LHCN-M2 (cell line): ENCODE measurements around the gene ZNF74. TPM values are rescaled to one million over a fixed set of nuclear protein-coding genes. Genes with fewer than 3 reads are reported as not detected.

Experiments
- DNase-seq: peaks from one replicate; pipeline ENCODE4 v3.0.0-alpha.2; 2012; ENCODE audit warnings: low read depth
- total RNA-seq: library from RNA; depleted of rRNA; stranded (reverse); fragments of >200 nt; gene quantifications from 2 replicates; pipeline ENCODE4 v1.2.3, GENCODE V29; 2014

Gene ZNF74
- total RNA-seq, 1 experiment from 2014 or later = 9.8 TPM

DNA sequence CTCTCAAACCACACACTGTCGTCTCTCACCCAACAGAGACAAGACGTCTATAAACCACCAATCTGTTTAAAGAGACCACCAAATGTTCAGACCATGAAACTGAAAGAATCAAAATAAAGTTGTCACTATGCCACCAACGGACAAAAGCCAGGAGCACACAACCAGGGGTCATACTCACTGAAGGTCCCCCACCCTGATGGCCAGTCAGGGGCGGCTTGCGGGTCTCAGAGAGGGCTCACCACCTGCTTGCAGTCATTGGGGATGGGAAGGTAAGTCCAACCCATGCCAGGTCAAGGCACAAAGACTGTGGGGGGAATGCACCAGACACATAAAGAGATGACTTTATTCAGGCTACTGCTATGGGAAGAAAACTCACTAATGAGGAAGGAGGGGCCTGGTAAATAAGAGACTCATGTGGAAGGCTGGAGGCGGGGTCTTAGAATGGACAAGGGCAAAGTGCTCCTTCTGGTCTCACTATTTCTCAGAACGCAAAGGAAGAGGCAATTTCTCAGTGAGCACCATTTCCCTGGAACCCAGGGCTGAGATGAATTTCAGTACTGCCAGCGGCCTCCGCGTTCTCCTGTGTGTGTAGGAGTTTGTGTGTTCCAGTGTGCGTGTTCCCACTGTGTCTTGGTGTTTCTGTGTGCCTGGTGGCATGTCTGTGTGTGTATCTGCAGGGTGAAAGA lies 26.3 kb downstream of the ZNF74 start:
- DNase-seq = no peak

GRCh38 chr22:20421507-20421874 lies 27.5 kb downstream of the ZNF74 start:
- DNase-seq = no peak

DNA sequence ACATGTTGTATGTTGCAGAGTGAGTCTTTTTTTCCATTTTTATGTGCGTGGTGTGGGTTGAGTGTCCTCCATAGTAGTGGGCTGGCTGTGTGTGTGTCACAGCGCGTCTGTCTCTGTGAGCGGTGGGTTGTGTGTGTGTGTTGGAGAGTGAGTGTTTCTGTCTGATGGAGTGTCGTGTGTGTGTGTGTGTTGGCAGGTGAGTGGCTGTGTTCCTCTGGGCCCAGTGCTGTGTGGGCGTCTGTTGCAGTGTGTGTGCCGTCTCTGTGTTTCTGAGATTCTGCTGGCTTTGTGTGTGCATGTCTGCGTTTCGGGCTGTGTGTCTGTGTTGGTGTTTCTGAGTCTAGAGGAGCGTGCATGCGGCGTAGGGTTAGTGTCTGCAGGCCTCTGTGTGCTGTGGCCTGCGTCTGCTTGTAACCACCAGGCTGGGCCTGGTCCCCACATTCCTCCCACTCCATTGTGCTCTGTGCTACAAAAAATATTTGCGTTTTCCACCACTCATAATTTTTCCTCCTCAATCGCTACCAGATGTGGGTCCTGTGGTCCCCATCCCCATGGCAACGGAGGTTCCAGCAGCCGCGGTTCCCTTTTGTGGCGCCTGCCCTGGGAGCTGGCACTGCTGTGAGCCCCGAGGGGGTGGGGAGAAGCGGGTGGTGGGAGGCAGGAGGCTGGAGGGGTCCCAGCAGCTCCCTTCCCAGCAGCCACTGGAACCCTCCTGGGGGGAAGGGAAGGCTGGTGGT lies 28.5 kb downstream of the ZNF74 start:
- no peak for DNase-seq

DNA sequence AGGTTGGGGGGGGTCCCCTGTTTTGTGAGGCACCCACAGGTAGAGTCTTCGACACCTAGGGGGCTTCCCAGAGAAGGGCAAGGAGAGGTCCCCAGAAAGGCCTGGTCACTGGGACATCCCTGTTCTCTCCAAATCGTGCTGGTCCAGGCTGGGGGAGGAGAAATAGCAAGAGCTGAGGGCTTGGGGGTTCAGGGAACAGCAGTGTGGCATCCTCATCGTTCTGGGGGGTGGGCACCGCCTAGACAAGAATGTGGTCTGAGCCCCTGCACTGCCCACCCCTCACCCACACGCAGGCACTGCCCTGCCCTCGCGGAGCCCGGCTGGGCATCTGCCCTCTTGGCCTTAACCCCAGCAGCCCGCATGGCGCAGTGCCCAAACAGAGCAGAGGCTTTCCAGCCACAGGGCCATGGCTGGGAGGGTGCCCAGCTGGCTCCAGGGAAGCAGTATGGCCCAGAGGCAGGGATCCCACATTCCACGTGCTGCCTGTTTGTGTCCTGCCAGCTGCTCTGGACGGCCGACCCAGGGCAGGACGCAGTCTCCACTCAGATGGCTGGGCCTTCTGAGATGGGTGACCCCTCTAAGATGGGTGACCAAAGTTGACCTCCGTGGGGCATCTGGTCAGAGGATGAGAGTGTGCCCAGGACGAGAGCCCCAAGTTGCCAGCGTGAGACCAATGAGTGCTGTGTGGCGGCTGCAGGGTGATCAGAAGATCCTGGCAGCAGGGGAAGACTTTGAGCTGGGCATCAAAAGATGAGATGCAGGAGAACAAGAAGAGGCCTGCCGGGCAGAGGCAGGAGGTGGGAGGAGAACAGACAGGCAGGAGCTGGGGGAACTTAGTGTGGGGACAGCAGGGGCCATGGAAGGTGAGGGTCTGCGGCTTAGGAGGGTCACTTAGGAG lies 29.3 kb downstream of the ZNF74 start:
- peak; percentile 18 for DNase-seq

DNA sequence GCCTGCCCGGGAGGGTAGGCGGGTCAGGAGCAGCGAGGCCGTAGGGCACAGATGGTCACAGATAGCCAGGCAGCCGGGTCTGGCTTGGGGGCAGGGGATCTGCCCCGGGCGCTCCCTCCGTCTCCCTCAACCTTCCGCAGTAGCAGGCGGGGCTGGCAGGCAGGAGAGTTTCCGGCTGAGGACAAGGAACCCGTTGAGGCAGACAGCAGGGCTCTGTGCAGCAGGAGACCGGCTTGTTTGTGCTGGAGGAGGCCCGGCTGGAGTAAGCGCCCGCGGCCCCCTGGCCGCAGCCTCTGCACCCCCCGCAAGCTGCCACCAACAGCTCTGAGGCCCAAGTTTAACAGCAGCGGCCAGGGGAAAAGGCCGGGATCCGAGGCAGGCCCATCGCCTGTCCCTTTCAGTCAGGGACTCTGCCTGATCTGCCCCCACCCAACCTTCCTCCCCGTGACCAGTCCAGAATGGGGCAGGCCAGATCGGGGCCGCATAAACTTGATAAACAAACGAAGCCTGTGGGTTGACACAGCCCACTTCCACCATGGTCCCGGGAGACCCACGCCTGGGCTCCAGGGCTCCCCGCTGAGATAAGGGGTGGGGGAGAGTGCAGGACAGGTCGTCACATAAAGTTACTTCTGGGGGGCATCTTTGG lies 30.1 kb downstream of the ZNF74 start:
- no peak for DNase-seq

DNA sequence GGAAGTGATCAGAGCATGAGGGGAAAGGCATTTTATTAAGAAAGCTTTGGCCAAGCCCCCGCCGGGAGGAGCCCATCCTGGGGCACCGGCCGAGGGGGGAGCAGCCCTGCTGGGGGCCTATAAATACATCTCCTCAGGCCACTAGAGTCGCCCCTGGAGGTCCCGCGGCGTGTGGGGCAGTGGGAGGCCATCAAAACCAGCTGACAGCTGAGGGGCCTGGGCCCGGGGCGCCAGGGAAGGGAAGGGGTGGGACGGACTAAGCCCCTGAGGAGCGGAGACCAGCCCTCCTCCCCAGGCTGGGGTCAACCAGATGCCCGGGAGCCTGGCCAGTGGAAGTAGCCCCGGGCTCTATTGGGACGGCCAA lies 30.6 kb downstream of the ZNF74 start:
- DNase-seq = no peak

DNA sequence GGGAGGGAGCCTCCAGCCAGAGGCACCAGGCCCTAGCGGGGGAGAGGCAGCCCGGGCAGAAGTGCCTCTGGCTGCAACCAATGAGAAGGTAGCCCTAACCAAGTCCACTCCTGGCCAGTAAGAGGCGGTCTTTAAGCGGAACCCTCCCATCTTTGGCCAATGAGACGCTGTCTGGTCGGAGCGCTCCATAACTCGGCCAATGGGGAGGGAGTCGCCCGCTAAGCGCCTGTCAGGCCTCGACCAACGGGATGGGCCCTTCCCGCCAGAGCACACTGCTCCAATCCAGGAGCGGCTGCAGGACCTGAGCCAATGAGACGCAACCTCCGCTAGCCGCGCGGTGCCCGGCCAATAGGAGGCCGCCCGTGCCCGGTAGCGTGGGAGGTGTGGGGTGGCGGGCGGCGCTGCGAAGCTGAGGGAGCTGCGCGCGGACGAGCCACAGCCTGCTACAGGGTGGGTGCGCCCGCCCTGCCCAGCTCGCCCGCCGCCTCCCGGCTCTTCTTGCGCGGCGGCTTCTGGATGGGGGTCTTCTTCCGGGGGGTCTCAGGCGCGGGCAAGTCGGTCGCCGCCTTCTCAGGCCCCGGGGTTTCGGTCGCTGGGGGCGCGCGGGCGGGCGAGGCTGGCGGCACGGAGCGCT lies 31.1 kb downstream of the ZNF74 start:
- DNase-seq = no peak

DNA sequence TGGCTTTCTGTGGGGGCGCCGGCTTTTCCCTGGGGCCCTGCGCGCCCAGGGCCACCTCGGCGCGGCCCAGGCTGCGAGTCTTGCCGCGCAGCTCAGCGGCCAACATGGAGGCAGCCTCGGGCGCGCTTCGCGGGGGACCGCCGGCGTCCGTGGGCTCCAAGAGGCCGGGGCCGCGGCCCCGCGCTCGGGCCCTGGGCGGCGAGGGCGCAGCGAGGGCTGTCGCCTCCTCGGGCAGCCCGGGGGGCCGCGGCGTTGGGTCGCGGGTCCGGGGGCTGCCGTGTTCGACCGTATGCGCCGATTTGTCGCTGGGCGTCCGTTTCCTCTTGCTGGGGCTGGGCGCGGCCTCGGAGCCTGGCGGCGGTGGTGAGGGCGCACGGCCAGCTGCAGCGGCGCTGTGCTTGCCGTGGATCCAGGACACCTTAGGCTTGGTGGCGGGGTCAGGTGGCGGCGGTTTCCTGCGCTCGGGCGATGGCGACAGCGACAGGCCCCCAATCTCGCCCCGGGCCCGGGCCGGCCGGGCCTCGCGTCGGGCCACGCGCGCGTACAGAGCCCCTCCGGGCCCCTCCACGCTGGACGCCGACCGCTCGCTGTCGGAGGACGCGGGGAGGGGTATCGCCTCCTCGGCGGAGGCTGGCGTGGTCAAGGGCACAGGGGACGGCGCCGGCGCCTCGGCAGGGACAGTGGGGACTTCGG lies 31.8 kb downstream of the ZNF74 start:
- DNase-seq = no peak

DNA sequence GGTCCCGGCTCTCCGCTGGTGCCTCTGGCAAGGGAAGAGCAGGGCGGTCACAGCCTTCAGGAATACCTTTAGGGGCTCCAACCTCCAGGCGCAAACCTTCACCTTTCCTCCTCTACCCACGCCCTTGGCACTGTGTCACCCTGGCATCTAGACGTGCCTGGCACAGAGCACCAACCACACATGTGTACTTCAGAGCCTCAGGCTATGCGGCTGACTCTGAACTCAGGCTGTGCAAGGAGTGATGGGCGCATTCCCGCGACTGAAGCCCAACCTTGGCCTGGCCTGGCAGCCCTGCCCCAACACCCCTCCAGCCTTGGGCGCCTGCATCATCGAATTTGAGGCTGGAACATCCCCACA lies 32.3 kb downstream of the ZNF74 start:
- DNase-seq = no peak

- no peak for DNase-seq
Observed at GRCh38 chr22:20427104-20427944, 33.4 kb downstream of the ZNF74 start.

DNA sequence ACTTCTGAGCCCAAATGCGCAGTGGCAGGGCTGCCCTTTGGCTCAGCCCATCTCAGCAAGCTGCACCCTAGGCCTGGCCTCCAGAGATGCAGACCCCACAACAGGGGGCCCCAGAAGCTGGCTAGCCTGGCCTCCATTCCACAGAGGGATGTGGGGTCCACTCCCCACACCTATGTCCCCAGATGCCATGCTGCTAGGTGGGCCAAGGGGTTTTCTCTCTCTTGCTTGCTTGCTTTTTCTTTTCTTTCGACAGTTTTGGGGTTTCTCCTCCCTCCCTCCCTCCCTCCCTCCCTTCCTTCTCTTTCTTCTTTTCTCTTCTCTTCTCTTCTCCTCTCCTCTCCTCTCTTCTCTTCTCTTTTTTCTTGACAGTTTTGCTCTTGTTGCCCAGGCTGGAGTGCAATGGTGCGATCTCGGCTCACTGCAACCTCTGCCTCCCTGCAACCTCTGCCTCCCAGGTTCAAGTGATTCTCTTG lies 34.0 kb downstream of the ZNF74 start:
- no peak for DNase-seq

DNA sequence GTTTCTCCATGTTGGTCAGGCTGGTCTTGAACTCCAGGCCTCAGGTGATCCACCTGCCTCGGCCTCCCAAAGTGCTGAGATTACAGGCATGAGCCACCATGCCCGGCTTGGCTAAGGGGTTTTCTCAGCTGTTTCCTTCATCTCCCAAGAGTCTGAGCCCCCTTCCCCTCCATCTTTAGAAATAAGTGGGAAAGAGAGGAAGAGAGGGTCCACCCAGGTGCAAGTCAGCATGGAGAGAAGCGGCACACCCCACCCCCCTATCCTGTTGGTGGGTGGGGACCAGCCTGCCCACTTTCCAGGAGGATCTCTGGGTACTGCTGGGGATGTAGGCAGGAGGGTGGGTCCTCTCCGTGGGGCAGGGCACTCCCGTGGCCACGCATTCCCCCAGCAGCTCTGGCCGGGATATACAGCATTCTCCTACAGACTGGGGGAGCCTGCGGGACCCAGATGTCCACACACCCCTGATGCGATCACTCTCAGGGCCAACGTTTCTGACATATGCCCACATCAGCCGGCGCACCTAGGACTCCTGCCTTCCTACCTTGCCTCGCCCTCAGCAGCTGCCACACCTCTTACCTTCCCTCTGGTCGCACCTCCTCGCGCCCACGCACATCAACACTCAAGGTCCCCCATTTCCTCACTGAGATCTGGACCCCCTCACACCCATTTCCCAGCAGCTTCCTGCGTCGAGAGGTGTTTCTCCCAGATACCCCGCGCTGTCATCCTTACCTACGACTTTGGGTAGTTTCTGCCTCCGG lies 34.7 kb downstream of the ZNF74 start:
- no peak for DNase-seq

GRCh38 chr22:20429254-20430100 lies 35.5 kb downstream of the ZNF74 start:
- DNase-seq = no peak

GRCh38 chr22:20430101-20430719 lies 36.3 kb downstream of the ZNF74 start:
- DNase-seq = no peak

DNA sequence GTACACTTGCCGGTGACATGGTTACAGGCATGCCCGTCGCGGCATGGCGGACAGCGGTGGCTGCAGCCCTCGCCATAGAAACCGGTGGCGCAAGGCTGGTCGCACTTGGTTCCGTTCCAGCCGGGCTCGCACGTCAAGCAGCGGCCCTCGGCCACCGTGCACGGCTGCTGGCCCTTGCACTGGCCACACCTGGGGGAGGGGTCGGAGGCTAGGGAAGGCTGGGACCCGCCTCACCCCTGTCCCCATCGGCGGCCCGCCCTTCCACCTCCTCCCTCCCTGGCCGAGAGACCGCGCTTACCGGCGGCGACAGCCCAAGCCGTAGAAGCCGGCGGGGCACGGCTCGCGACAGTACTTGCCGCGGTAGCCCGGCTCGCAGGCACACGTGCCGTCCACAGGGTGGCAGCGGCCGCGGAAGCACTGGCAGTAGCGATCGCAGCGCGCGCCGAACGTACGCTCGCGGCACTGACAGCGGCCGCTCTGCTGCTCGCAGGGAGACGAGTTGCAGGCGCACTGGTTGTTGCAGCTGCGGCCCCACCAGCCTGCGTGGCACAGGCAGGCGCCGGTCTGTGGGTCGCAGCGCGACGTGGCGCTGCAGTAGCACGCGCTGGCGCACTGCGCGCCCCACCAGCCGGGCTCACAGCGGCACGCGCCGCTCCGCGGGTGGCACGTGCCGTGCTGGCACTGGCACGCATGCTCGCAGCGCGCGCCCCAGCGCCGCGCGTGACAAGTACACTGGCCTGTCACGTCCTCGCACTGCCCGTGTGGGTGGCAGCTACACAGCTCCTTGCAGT lies 37.0 kb downstream of the ZNF74 start:
- no peak for DNase-seq

DNA sequence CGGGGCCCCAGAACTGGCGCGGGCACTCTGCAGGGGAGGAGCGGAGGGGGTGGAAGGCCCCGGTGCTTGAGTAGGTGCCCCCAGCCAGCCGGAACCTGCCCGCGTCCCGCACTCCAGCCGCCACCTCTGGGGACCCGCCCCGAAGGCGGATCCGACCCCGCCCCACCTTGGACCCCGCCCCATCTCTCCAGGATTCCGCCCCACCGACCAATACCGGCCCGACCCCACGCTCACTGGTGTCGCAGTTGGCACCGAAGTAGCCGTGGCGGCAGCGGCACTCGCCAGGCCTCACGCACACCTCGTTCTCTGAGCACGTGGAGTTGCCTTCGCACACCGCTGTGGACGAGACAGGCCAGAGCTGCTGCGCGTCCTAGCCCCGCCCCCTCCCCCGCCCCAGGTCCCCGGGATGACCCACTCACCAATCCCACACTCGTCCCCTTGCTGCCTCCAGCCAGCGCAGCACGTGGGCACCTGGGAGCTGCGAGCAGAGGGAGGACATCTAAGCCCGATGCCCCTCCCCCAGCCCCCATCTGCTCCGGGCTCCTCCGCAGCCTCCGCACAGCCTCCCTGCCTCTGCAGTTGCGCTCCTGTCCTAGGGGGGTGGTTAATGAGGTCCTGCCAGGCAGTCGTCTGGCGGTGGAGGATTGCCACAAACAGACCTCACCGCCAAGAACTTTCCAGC lies 37.7 kb downstream of the ZNF74 start:
- DNase-seq = no peak
